Suprapubic skin (tissue), 4 donors: ENCODE data around the gene ZNF689. TPM values are rescaled to one million over a fixed set of nuclear protein-coding genes. Genes with fewer than 3 reads are reported as not detected.
"Not testable (repeated sequence)": the region's sequence is repeated elsewhere in the genome, so short reads cannot be mapped to it uniquely, and the experiment has no call there.

Experiments used
- DNase-seq, 2 donors: peaks; one replicate each; pipeline ENCODE4 v3.0.0-alpha.2; 2019; ENCODE audit warnings: low spot score in 2 of 2
- H3K27ac ChIP-seq: fragments of 200-600 bp; sonication (generic); one replicate; pipeline ENCODE4 v1.5.1; 2019
- H3K27me3 ChIP-seq: fragments of 200-600 bp; sonication (generic); one replicate; pipeline ENCODE4 v1.5.1; 2019
- H3K36me3 ChIP-seq: fragments of 200-600 bp; sonication (generic); one replicate; pipeline ENCODE4 v1.5.1; 2019
- H3K4me1 ChIP-seq: fragments of 200-600 bp; sonication (generic); one replicate; pipeline ENCODE4 v1.5.1; 2019
- H3K4me3 ChIP-seq: fragments of 200-600 bp; sonication (generic); one replicate; pipeline ENCODE4 v1.5.1; 2019; ENCODE audit warnings: mild to moderate bottlenecking
- H3K9me3 ChIP-seq: fragments of 200-600 bp; sonication (generic); one replicate; pipeline ENCODE4 v1.5.1; 2019
- EP300 ChIP-seq: sonication (generic); formaldehyde crosslinking; IDR thresholded peaks from one replicate; pipeline ENCODE4 v1.6.1; 2017; ENCODE audit warnings: antibody characterized with exemption
- POLR2A ChIP-seq, 2 donors: fragments of 450-650 bp; IDR thresholded peaks; one replicate each; pipeline ENCODE4 v1.6.1; 2017; ENCODE audit warnings: antibody characterized with exemption in 2 of 2, mild to moderate bottlenecking in 2 of 2, moderate library complexity in 2 of 2
- POLR2AphosphoS5 ChIP-seq, 3 donors: sonication (generic); formaldehyde crosslinking; IDR thresholded peaks; one replicate each; pipeline ENCODE4 v1.6.1; 2017; ENCODE audit warnings: antibody characterized with exemption in 3 of 3
- WGBS: methylation state at CpG from one replicate; pipeline ENCODE4 v1.1.5; 2018; 5-methylcytosine and 5-hydroxymethylcytosine counted together
- total RNA-seq, 4 donors: library from RNA; depleted of rRNA; stranded (reverse); fragments of >200 nt; gene quantifications; one replicate each; pipeline ENCODE4 v1.1.0, GENCODE V29; 2016
- TF ChIP-seq, protein P1 (sequence below), 2 donors: fragments of 200-600 bp in 1 of 2; fragments of 450-650 bp in 1 of 2; sonication (generic) in 1 of 2; IDR thresholded peaks; one replicate each; pipeline ENCODE4 v1.5.1; 2016 to 2019; ENCODE audit warnings: antibody characterized with exemption in 2 of 2, mild to moderate bottlenecking in 1 of 2, moderate library complexity in 1 of 2

Gene ZNF689
- total RNA-seq, 4 donors from 2014 or later, result 5.3 to 11.2 (median 6.0) TPM

DNA sequence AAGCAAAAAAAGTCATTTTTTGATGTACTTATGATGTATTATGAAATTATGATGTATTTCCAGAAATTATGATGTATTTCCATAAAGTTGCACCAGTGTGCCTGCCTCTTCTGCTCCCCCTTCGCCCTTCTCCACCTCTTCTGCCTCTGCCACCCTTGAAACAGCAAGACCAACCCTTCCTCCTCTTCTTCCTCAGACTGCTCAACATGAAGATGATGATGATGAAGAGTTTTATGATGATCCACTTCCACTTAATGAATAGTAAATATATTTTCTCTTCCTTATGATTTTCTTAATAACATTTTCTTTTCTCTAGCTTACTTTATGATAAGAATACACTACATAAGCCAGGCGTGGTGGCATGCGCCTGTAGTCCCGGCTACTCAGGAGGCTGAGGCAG is 17.3 kb downstream of the ZNF689 start:
- no peaks in the 10 kb centered on the region for H3K9me3 ChIP-seq
- no peaks in the 10 kb centered on the region for H3K27me3 ChIP-seq
- no peaks in the 10 kb centered on the region for H3K36me3 ChIP-seq
- no peak for DNase-seq
- H3K27ac ChIP-seq, result no peak overlapping the region
- no peak overlapping the region for H3K4me3 ChIP-seq
- 95% methylated on average over 4 of the region's 4 CpGs for WGBS
- H3K4me1 ChIP-seq, result no peaks in the 10 kb centered on the region
- TF ChIP-seq, protein P1, sequence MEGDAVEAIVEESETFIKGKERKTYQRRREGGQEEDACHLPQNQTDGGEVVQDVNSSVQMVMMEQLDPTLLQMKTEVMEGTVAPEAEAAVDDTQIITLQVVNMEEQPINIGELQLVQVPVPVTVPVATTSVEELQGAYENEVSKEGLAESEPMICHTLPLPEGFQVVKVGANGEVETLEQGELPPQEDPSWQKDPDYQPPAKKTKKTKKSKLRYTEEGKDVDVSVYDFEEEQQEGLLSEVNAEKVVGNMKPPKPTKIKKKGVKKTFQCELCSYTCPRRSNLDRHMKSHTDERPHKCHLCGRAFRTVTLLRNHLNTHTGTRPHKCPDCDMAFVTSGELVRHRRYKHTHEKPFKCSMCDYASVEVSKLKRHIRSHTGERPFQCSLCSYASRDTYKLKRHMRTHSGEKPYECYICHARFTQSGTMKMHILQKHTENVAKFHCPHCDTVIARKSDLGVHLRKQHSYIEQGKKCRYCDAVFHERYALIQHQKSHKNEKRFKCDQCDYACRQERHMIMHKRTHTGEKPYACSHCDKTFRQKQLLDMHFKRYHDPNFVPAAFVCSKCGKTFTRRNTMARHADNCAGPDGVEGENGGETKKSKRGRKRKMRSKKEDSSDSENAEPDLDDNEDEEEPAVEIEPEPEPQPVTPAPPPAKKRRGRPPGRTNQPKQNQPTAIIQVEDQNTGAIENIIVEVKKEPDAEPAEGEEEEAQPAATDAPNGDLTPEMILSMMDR (IDR thresholded peaks at IDR 0.05), result no peak
- TF ChIP-seq POLR2AphosphoS5 (IDR thresholded peaks at IDR 0.05) (no peak), EP300 (no peak), POLR2A (IDR thresholded peaks at IDR 0.05) (no peak)

DNA sequence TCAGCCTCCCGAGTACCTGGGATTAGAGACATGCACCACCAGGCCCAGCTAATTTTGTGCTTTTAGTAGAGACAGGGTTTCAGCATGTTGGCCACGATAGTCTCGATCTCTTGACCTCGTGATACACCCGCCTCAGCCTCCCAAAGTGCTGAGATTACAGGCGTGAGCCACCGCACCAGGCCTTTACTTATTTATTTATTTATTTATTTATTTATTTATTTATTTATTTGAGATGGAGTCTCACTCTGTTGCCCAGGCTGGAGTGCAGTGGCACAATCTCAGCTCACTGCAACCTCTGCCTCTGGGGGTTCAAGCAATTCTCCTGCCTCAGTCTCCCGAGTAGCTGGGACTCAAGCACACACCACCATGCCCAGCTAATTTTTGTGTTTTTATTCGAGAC is 19.3 kb downstream of the ZNF689 start:
- not testable (repeated sequence) for H3K27me3 ChIP-seq, H3K36me3 ChIP-seq, DNase-seq, H3K4me3 ChIP-seq, H3K27ac ChIP-seq, H3K9me3 ChIP-seq, H3K4me1 ChIP-seq
- 93% methylated on average over 9 of the region's 9 CpGs for WGBS

DNA sequence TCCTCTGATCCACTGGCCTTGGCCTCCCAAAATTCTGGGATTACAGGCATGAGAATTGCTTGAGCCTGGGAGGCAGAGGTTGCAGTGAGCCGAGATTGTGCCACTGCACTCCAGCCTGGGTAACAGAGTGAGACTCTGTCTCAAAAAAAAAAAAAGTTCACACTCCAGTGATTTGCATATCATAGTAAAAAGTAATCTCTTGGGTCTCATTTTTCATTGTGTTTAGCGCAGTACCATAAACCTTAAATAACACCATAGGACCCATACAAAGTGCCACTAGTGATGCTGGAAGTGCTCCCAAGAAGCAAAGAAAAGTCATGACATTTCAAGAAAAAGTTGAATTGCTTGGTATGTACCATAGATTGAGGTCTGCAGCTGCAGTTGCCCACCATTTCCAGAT is 20.6 kb downstream of the ZNF689 start:
- H3K4me1 ChIP-seq, result peaks cover 12% of the 10 kb centered on the region
- H3K9me3 ChIP-seq, H3K36me3 ChIP-seq, DNase-seq, H3K4me3 ChIP-seq, H3K27ac ChIP-seq, H3K27me3 ChIP-seq: not testable (repeated sequence)
- WGBS, result 81% methylated on average over 2 of the region's 2 CpGs

DNA sequence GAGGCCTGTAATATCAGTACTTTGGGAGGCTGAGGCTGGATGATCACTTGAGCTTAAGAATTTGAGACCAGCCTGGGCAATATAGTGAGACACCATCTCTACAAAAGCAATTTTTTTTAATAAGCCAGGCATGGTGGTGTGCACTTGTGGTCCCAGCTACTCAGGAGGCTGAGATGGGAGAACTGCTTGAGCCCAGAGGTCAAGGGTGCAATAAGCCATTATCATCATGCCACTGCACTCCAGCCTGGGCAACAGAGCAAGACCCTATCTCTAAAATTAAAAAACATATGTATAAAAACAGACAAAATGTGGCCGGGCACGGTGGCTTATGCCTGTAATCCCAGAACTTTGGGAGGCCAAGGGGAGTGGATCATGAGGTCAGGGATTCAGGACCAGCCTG is 21.5 kb downstream of the ZNF689 start:
- Histone ChIP-seq H3K4me3 (no peak overlapping the region), H3K9me3 (no peaks in the 10 kb centered on the region), H3K4me1 (peaks cover 15% of the 10 kb centered on the region), H3K36me3 (peaks cover under 1% of the 10 kb centered on the region), H3K27ac (no peak overlapping the region), H3K27me3 (no peaks in the 10 kb centered on the region)
- TF ChIP-seq, protein P1 (IDR thresholded peaks at IDR 0.05), result no peak
- TF ChIP-seq POLR2AphosphoS5 (IDR thresholded peaks at IDR 0.05), result no peak
- no peak for TF ChIP-seq EP300
- TF ChIP-seq POLR2A (IDR thresholded peaks at IDR 0.05), result no peak
- DNase-seq, result no peak
- WGBS, result 93% methylated on average over 2 of the region's 2 CpGs

DNA sequence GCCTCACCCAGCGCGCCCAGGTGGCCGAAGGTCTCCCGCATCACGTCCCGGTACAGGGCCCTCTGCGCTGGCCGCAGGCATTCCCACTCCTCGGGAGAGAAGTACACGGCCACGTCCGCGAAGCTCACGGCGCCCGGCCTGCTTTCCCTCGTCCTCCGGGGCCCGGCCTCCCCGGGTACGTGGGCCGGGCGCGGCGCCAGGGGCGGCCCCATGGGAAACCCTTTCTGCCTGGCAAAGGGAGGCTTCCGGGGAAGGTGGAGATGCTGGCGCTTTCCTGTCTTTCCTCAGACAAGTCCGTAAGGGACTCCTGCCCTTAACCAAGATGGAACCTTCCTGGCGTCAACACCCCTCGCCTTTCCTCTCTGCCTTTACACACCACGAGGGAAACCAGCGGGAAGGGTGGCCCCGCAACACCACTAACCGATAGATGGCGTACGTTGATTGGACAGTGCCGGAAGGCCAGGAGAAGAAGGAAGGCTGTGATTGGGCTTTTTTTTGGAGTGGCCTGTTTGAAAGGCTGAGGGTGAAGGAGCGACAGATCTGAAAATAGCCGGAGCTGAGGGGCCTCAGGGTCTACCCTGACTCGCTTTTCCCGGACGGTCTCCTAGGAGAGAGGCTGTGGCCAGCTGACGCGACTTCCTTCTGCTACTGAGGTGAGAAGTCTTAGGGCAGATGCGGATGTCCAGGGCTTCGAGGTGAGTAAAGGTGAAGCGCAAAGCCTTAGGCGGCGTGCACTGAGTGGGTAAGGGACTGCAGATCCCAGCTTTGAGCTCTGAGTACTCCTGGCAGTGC is 24.6 kb downstream of the ZNF689 start, which contains the start of gene ZNF785:
Gene ZNF785, minus strand, starts transcription at position 298 of the 792 bp plus-strand sequence. Its CDS starts 86 bp downstream, at position 212.
- DNase-seq, result peak; percentile 98
- peaks cover 25% of the 10 kb centered on the region for H3K4me1 ChIP-seq
- peak within 1 kb of the TSS; percentile 81 for H3K27ac ChIP-seq
- no peaks in the 10 kb centered on the region for H3K9me3 ChIP-seq
- H3K27me3 ChIP-seq, result no peaks in the 10 kb centered on the region
- TF ChIP-seq EP300 (no peak), POLR2AphosphoS5 (IDR thresholded peaks at IDR 0.05) (peak in 2 of 3 donors; percentile 95)
- H3K36me3 ChIP-seq, result peaks cover 23% of the 10 kb centered on the region
- H3K4me3 ChIP-seq, result peak within 1 kb of the TSS; percentile 65
- 0% methylated on average over 15 of the region's 50 CpGs for WGBS

DNA sequence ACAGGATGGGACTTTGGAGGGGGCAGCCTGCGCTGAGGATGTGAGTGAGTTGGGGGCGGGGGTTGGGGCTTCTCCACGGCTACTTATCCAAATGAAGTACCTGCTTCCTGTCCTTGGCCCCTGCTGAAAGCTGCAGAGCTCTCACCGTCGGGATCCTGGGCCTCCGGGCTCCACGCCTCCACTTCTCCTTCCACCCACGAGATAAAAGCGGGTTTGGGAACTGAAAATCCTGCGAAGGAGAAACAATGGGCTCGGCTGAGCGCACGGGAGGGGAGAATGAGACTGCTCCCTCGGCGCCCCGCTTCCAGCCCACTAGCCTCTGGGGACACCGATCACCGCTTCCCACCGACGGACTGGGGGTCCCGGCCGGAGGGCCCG is 25.2 kb downstream of the ZNF689 start:
- peak overlapping the region; percentile 81 for H3K27ac ChIP-seq
- 4% methylated on average over 20 of the region's 23 CpGs for WGBS
- H3K36me3 ChIP-seq, result peaks cover 23% of the 10 kb centered on the region
- peak overlapping the region; percentile 65 for H3K4me3 ChIP-seq
- H3K9me3 ChIP-seq, result no peaks in the 10 kb centered on the region
- H3K4me1 ChIP-seq, result peaks cover 25% of the 10 kb centered on the region
- DNase-seq, result no peak
- H3K27me3 ChIP-seq, result no peaks in the 10 kb centered on the region
- no peak for TF ChIP-seq POLR2AphosphoS5 (IDR thresholded peaks at IDR 0.05)
- no peak for TF ChIP-seq EP300
- TF ChIP-seq, protein P1 (IDR thresholded peaks at IDR 0.05), result no peak
- TF ChIP-seq POLR2A (IDR thresholded peaks at IDR 0.05), result no peak
